IPS-18a (cell line): ENCODE data around the gene SELPLG.

Experiments
- H3K27ac ChIP-seq: one replicate; pipeline ENCODE4 v1.5.1; 2013; ENCODE audit warnings: low read length
- H3K27me3 ChIP-seq: one replicate; pipeline ENCODE4 v1.6.1; 2013; ENCODE audit warnings: mild to moderate bottlenecking, low read length; ENCODE audit not compliant: control insufficient read depth, insufficient read depth
- H3K36me3 ChIP-seq: one replicate; pipeline ENCODE4 v1.6.1; 2013; ENCODE audit warnings: low read depth, low read length; ENCODE audit not compliant: control insufficient read depth
- H3K4me1 ChIP-seq: one replicate; pipeline ENCODE4 v1.6.1; 2013; ENCODE audit warnings: low read depth, low read length; ENCODE audit not compliant: control insufficient read depth
- H3K4me3 ChIP-seq: one replicate; pipeline ENCODE4 v1.5.1; 2013; ENCODE audit warnings: low read length
- H3K9ac ChIP-seq: one replicate; pipeline ENCODE4 v1.6.1; 2013; ENCODE audit warnings: mild to moderate bottlenecking, low read length, moderate library complexity
- H3K9me3 ChIP-seq: one replicate; pipeline ENCODE4 v1.6.1; 2013; ENCODE audit warnings: low read depth, low read length; ENCODE audit not compliant: control insufficient read depth

The SELPLG gene

GRCh38 chr12:108633534-108634248 is at the start of gene SELPLG:
TSS of gene SELPLG (minus strand) at chr12:108633894. CDS start at chr12:108624307, 9,587 bp downstream.
- Histone ChIP-seq H3K4me1 (peaks cover 33% of the 10 kb centered on the region), H3K4me3 (no peak within 1 kb of the TSS), H3K27ac (no peak within 1 kb of the TSS)

GRCh38 chr12:108681317-108681716 is 47.6 kb upstream of the SELPLG start:
- H3K36me3 ChIP-seq = peaks cover 7% of the 10 kb centered on the region
- H3K4me1 ChIP-seq = peaks cover 6% of the 10 kb centered on the region
- H3K4me3 ChIP-seq = no peak overlapping the region
- no peak overlapping the region for H3K9ac ChIP-seq
- H3K9me3 ChIP-seq = no peaks in the 10 kb centered on the region
- no peak overlapping the region for H3K27ac ChIP-seq
- no peaks in the 10 kb centered on the region for H3K27me3 ChIP-seq

More at GRCh38 chr12:108633534-108634248, at the start of gene SELPLG:
- Histone ChIP-seq H3K9me3 (no peaks in the 10 kb centered on the region), H3K9ac (no peak within 1 kb of the TSS), H3K36me3 (no peaks in the 10 kb centered on the region), H3K27me3 (no peaks in the 10 kb centered on the region)

GRCh38 chr12:108679106-108679681 is 45.5 kb upstream of the SELPLG start:
- no peak overlapping the region for H3K27ac ChIP-seq
- no peak overlapping the region for H3K4me3 ChIP-seq
- peaks cover 14% of the 10 kb centered on the region for H3K36me3 ChIP-seq
- peaks cover 4% of the 10 kb centered on the region for H3K4me1 ChIP-seq
- no peak overlapping the region for H3K9ac ChIP-seq
- no peaks in the 10 kb centered on the region for H3K27me3 ChIP-seq
- no peaks in the 10 kb centered on the region for H3K9me3 ChIP-seq

GRCh38 chr12:108678104-108678730 is 44.5 kb upstream of the SELPLG start:
- Histone ChIP-seq H3K27me3 (no peaks in the 10 kb centered on the region), H3K36me3 (peaks cover 14% of the 10 kb centered on the region), H3K4me3 (no peak overlapping the region), H3K9me3 (no peaks in the 10 kb centered on the region), H3K27ac (no peak overlapping the region), H3K4me1 (no peaks in the 10 kb centered on the region), H3K9ac (no peak overlapping the region)

GRCh38 chr12:108677381-108677780 is 43.7 kb upstream of the SELPLG start:
- Histone ChIP-seq H3K27ac (no peak overlapping the region), H3K9me3 (no peaks in the 10 kb centered on the region), H3K4me3 (no peak overlapping the region), H3K36me3 (peaks cover 14% of the 10 kb centered on the region), H3K9ac (no peak overlapping the region), H3K4me1 (no peaks in the 10 kb centered on the region), H3K27me3 (no peaks in the 10 kb centered on the region)

- H3K9me3 ChIP-seq = no peaks in the 10 kb centered on the region
- H3K27me3 ChIP-seq = no peaks in the 10 kb centered on the region
- no peak overlapping the region for H3K9ac ChIP-seq
- H3K36me3 ChIP-seq = peaks cover 14% of the 10 kb centered on the region
- H3K27ac ChIP-seq = no peak overlapping the region
- no peaks in the 10 kb centered on the region for H3K4me1 ChIP-seq
- no peak overlapping the region for H3K4me3 ChIP-seq
Measured at GRCh38 chr12:108676707-108677106, 43.0 kb upstream of the SELPLG start.

- Histone ChIP-seq H3K9ac (no peak overlapping the region), H3K9me3 (no peaks in the 10 kb centered on the region), H3K4me1 (no peaks in the 10 kb centered on the region), H3K27me3 (no peaks in the 10 kb centered on the region), H3K27ac (no peak overlapping the region), H3K36me3 (peaks cover 14% of the 10 kb centered on the region), H3K4me3 (no peak overlapping the region)
Measured at GRCh38 chr12:108675792-108676191, 42.1 kb upstream of the SELPLG start.

GRCh38 chr12:108672054-108672453 is 38.4 kb upstream of the SELPLG start:
- Histone ChIP-seq H3K9ac (no peak overlapping the region), H3K27me3 (no peaks in the 10 kb centered on the region), H3K4me3 (no peak overlapping the region), H3K4me1 (peaks cover 4% of the 10 kb centered on the region), H3K36me3 (peaks cover 9% of the 10 kb centered on the region), H3K9me3 (no peaks in the 10 kb centered on the region), H3K27ac (no peak overlapping the region)

- no peak overlapping the region for H3K27ac ChIP-seq
- H3K9me3 ChIP-seq = no peaks in the 10 kb centered on the region
Measured at GRCh38 chr12:108671110-108671509, 37.4 kb upstream of the SELPLG start.

GRCh38 chr12:108670066-108670631 is 36.5 kb upstream of the SELPLG start:
- Histone ChIP-seq H3K9me3 (no peaks in the 10 kb centered on the region), H3K27me3 (no peaks in the 10 kb centered on the region), H3K4me1 (peaks cover 6% of the 10 kb centered on the region), H3K36me3 (no peaks in the 10 kb centered on the region), H3K9ac (no peak overlapping the region), H3K4me3 (no peak overlapping the region), H3K27ac (peak overlapping the region; percentile 26)

More at GRCh38 chr12:108671110-108671509, 37.4 kb upstream of the SELPLG start:
- H3K9ac ChIP-seq = no peak overlapping the region
- no peaks in the 10 kb centered on the region for H3K27me3 ChIP-seq
- H3K4me1 ChIP-seq = peaks cover 4% of the 10 kb centered on the region
- no peak overlapping the region for H3K4me3 ChIP-seq
- H3K36me3 ChIP-seq = peaks cover 5% of the 10 kb centered on the region

- no peak overlapping the region for H3K27ac ChIP-seq
- H3K4me1 ChIP-seq = peaks cover 12% of the 10 kb centered on the region
- no peaks in the 10 kb centered on the region for H3K36me3 ChIP-seq
- H3K4me3 ChIP-seq = no peak overlapping the region
- no peaks in the 10 kb centered on the region for H3K9me3 ChIP-seq
- H3K27me3 ChIP-seq = no peaks in the 10 kb centered on the region
- no peak overlapping the region for H3K9ac ChIP-seq
Measured at GRCh38 chr12:108668542-108668941, 34.8 kb upstream of the SELPLG start.
